ENCODE results near the gene STK11IP.

DNA sequence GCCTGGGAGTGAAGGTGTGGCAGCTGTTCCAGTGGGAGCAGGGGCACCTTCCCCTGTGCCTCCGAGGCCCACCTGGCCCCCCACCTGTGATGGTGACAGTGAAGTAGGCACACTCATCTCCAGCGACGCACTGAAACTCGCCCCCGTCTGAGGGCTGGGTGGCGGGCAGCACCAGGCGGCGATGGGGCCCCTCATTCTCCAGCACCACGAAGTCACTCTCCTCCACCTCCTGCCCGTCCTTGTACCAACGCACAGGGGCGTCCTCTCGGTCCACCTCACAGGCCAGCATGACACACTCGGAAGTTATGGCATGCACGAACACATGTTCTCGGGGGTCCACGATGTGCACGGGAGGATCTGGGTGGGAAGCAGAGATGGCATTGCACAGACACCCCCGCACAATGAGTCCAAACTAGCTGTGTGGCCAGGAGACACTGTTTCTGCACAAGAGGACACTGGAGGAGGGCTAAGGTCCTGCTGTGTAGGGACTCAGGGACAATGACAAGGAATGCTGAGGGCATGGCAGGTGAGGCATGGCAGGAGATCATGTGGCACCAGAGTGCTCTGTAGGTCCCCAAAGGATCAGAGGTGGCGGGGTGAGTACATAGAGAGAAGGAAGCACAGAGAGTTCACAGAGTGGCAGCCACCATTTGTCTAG, 34.3 kb upstream of the STK11IP start:
- TF ChIP-seq, protein P1, sequence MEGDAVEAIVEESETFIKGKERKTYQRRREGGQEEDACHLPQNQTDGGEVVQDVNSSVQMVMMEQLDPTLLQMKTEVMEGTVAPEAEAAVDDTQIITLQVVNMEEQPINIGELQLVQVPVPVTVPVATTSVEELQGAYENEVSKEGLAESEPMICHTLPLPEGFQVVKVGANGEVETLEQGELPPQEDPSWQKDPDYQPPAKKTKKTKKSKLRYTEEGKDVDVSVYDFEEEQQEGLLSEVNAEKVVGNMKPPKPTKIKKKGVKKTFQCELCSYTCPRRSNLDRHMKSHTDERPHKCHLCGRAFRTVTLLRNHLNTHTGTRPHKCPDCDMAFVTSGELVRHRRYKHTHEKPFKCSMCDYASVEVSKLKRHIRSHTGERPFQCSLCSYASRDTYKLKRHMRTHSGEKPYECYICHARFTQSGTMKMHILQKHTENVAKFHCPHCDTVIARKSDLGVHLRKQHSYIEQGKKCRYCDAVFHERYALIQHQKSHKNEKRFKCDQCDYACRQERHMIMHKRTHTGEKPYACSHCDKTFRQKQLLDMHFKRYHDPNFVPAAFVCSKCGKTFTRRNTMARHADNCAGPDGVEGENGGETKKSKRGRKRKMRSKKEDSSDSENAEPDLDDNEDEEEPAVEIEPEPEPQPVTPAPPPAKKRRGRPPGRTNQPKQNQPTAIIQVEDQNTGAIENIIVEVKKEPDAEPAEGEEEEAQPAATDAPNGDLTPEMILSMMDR (IDR thresholded peaks at IDR 0.05; ENCODE audit: low read depth, low read length, poor library complexity, severe bottlenecking), result no peak
- no peak for TF ChIP-seq EZH2phosphoT487 (IDR thresholded peaks at IDR 0.05; ENCODE audit: borderline replicate concordance, low read length)
